ENCODE results near the gene MAN2B2. TPM values are rescaled to one million over a fixed set of nuclear protein-coding genes. Genes with fewer than 3 reads are reported as not detected.
A peak's percentile ranks its signal among the peaks of the same experiment; 100 is the strongest.

MAN2B2 gene
- total RNA-seq, 2 experiments from 2014 or later = 13.0 to 14.6 TPM

- ATAC-seq (no peak), DNase-seq (no peak)
- CTCF ChIA-PET = interaction anchor here (0.9 kb wide), 1 partner anchor 14 kb away, joined by 6 read pairs; no protein-coding TSS in a partner anchor
- Mint-ChIP-seq H3K36me3 (ENCODE audit: low read depth) (no peaks in the 10 kb centered on the region), H3K27me3 (peaks cover 62% of the 10 kb centered on the region), H3K4me1 (peaks cover 2% of the 10 kb centered on the region), H3K4me3 (no peak overlapping the region), H3K27ac (no peak overlapping the region), H3K9me3 (ENCODE audit: low read depth) (no peaks in the 10 kb centered on the region)
- intact Hi-C loops (cut with DNase I, micrococcal nuclease) = no loop called here
- POLR2A ChIA-PET = no interaction called here
Measured at GRCh38 chr4:6561173-6561516, 13.8 kb upstream of the MAN2B2 start.

GRCh38 chr4:6561706-6562371 is 13.2 kb upstream of the MAN2B2 start:
- Mint-ChIP-seq H3K27ac (no peak overlapping the region), H3K36me3 (ENCODE audit: low read depth) (no peaks in the 10 kb centered on the region), H3K4me1 (peaks cover 2% of the 10 kb centered on the region), H3K9me3 (ENCODE audit: low read depth) (no peaks in the 10 kb centered on the region), H3K27me3 (peaks cover 64% of the 10 kb centered on the region), H3K4me3 (no peak overlapping the region)
- no peak for DNase-seq
- ChIA-PET CTCF (interaction anchor here (0.5 to 0.9 kb wide), 3 partner anchors 11 to 367 kb away, joined by 3 to 6 read pairs (median 3); no protein-coding TSS in a partner anchor), POLR2A (no interaction called here)
- intact Hi-C loops (cut with DNase I, micrococcal nuclease) = no loop called here
- no peak for ATAC-seq

GRCh38 chr4:6562931-6563901 is 11.8 kb upstream of the MAN2B2 start:
- POLR2A ChIA-PET = no interaction called here
- no peak overlapping the region for H3K4me3 Mint-ChIP-seq
- intact Hi-C loops (cut with DNase I, micrococcal nuclease) = no loop called here
- H3K9me3 Mint-ChIP-seq (ENCODE audit: low read depth) = no peaks in the 10 kb centered on the region
- no peaks in the 10 kb centered on the region for H3K36me3 Mint-ChIP-seq (ENCODE audit: low read depth)
- DNase-seq (peak; percentile 35), ATAC-seq (no peak)
- CTCF ChIA-PET = interaction anchor here (0.8 kb wide), 1 partner anchor 10 kb away, joined by 3 read pairs; no protein-coding TSS in a partner anchor
- H3K27me3 Mint-ChIP-seq = peaks cover 55% of the 10 kb centered on the region
- H3K4me1 Mint-ChIP-seq = peaks cover 2% of the 10 kb centered on the region
- no peak overlapping the region for H3K27ac Mint-ChIP-seq

GRCh38 chr4:6563935-6564645 is 10.9 kb upstream of the MAN2B2 start:
- DNase-seq (no peak), ATAC-seq (no peak)
- Mint-ChIP-seq H3K9me3 (ENCODE audit: low read depth) (no peaks in the 10 kb centered on the region), H3K4me1 (peaks cover 2% of the 10 kb centered on the region), H3K27ac (no peak overlapping the region), H3K4me3 (no peak overlapping the region), H3K27me3 (peaks cover 51% of the 10 kb centered on the region), H3K36me3 (ENCODE audit: low read depth) (no peaks in the 10 kb centered on the region)
- intact Hi-C loops (cut with DNase I, micrococcal nuclease) = no loop called here
- ChIA-PET CTCF (no interaction called here), POLR2A (no interaction called here)

GRCh38 chr4:6565691-6566390 is 9.1 kb upstream of the MAN2B2 start:
- Mint-ChIP-seq H3K36me3 (ENCODE audit: low read depth) (no peaks in the 10 kb centered on the region), H3K27me3 (peaks cover 42% of the 10 kb centered on the region), H3K4me3 (no peak overlapping the region), H3K9me3 (ENCODE audit: low read depth) (no peaks in the 10 kb centered on the region), H3K27ac (no peak overlapping the region), H3K4me1 (peaks cover 2% of the 10 kb centered on the region)
- ChIA-PET CTCF (interaction anchor here (0.7 kb wide), 1 partner anchor 186 kb away, joined by 3 read pairs; no protein-coding TSS in a partner anchor), POLR2A (no interaction called here)
- intact Hi-C loops (cut with DNase I, micrococcal nuclease) = no loop called here
- DNase-seq (no peak), ATAC-seq (no peak)

GRCh38 chr4:6566391-6567190 is 8.4 kb upstream of the MAN2B2 start:
- CTCF ChIA-PET = interaction anchor here (0.7 kb wide), 1 partner anchor 186 kb away, joined by 3 read pairs; no protein-coding TSS in a partner anchor

GRCh38 chr4:6567218-6567617 is 7.8 kb upstream of the MAN2B2 start:
- ATAC-seq (no peak), DNase-seq (no peak)
- CTCF ChIA-PET = no interaction called here

More at GRCh38 chr4:6566391-6567190, 8.4 kb upstream of the MAN2B2 start:
- H3K9me3 Mint-ChIP-seq (ENCODE audit: low read depth) = no peaks in the 10 kb centered on the region
- peaks cover 35% of the 10 kb centered on the region for H3K27me3 Mint-ChIP-seq
- intact Hi-C loops (cut with DNase I, micrococcal nuclease) = no loop called here
- DNase-seq (no peak), ATAC-seq (no peak)
- H3K4me1 Mint-ChIP-seq = no peaks in the 10 kb centered on the region
- POLR2A ChIA-PET = no interaction called here
- H3K4me3 Mint-ChIP-seq = no peak overlapping the region
- H3K27ac Mint-ChIP-seq = no peak overlapping the region
- H3K36me3 Mint-ChIP-seq (ENCODE audit: low read depth) = no peaks in the 10 kb centered on the region

GRCh38 chr4:6568148-6568547 is 6.8 kb upstream of the MAN2B2 start:
- H3K4me3 Mint-ChIP-seq = no peak overlapping the region

More at GRCh38 chr4:6567218-6567617, 7.8 kb upstream of the MAN2B2 start:
- Mint-ChIP-seq H3K4me3 (no peak overlapping the region), H3K36me3 (ENCODE audit: low read depth) (no peaks in the 10 kb centered on the region), H3K27ac (no peak overlapping the region), H3K27me3 (peaks cover 29% of the 10 kb centered on the region), H3K4me1 (no peaks in the 10 kb centered on the region), H3K9me3 (ENCODE audit: low read depth) (no peaks in the 10 kb centered on the region)
- POLR2A ChIA-PET = no interaction called here
- intact Hi-C loops (cut with DNase I, micrococcal nuclease) = no loop called here

GRCh38 chr4:6568689-6569332 is 6.2 kb upstream of the MAN2B2 start:
- H3K4me1 Mint-ChIP-seq = no peaks in the 10 kb centered on the region
- H3K27me3 Mint-ChIP-seq = peaks cover 23% of the 10 kb centered on the region
- ATAC-seq = no peak
- ChIA-PET POLR2A (no interaction called here), CTCF (no interaction called here)
- no peaks in the 10 kb centered on the region for H3K9me3 Mint-ChIP-seq (ENCODE audit: low read depth)
- no peak for DNase-seq
- intact Hi-C loops (cut with DNase I, micrococcal nuclease) = no loop called here
- no peak overlapping the region for H3K27ac Mint-ChIP-seq
- no peak overlapping the region for H3K4me3 Mint-ChIP-seq
- no peaks in the 10 kb centered on the region for H3K36me3 Mint-ChIP-seq (ENCODE audit: low read depth)

More at GRCh38 chr4:6568148-6568547, 6.8 kb upstream of the MAN2B2 start:
- Mint-ChIP-seq H3K36me3 (ENCODE audit: low read depth) (no peaks in the 10 kb centered on the region), H3K27ac (no peak overlapping the region), H3K27me3 (peaks cover 23% of the 10 kb centered on the region), H3K4me1 (no peaks in the 10 kb centered on the region), H3K9me3 (ENCODE audit: low read depth) (no peaks in the 10 kb centered on the region)
- ATAC-seq (no peak), DNase-seq (no peak)
- POLR2A ChIA-PET = no interaction called here
- intact Hi-C loops (cut with DNase I, micrococcal nuclease) = no loop called here
- CTCF ChIA-PET = no interaction called here

GRCh38 chr4:6571608-6572007 is 3.4 kb upstream of the MAN2B2 start:
- CTCF ChIA-PET = interaction anchor here (0.6 kb wide), 1 partner anchor 37 kb away, joined by 3 read pairs; no protein-coding TSS in a partner anchor
- peaks cover 6% of the 10 kb centered on the region for H3K4me1 Mint-ChIP-seq
- DNase-seq = no peak
- no peak for ATAC-seq
- no peak overlapping the region for H3K27ac Mint-ChIP-seq
- intact Hi-C loops (cut with DNase I, micrococcal nuclease) = no loop called here
- no peaks in the 10 kb centered on the region for H3K36me3 Mint-ChIP-seq (ENCODE audit: low read depth)
- no peaks in the 10 kb centered on the region for H3K9me3 Mint-ChIP-seq (ENCODE audit: low read depth)
- POLR2A ChIA-PET = no interaction called here
- H3K4me3 Mint-ChIP-seq = no peak overlapping the region
- H3K27me3 Mint-ChIP-seq = peaks cover 4% of the 10 kb centered on the region

Measured in activated CD4-positive, alpha-beta T cell treated with anti-CD3 and anti-CD28 coated beads for 36 hours (primary cell).